ENCODE measurements around the gene PPP1R12C.

- TF ChIP-seq CTCF (IDR thresholded peaks at IDR 0.05) (no peak), POLR2AphosphoS5 (IDR thresholded peaks at IDR 0.05; ENCODE audit: low read depth, low read length) (no peak), REST (IDR thresholded peaks at IDR 0.05; ENCODE audit: insufficient read depth in 1 of 2, low read depth in 2 of 2, low read length in 1 of 2) (no peak), SIN3A (IDR thresholded peaks at IDR 0.05; ENCODE audit: borderline replicate concordance, insufficient read depth, low read depth, low read length) (no peak)
Measured at GRCh38 chr19:55044771-55045716, 72.4 kb downstream of the PPP1R12C start.
